ENCODE measurements around the gene ZNF528.

Gene ZNF528

GRCh38 chr19:52397310-52398080 is at the start of gene ZNF528:
Gene ZNF528, plus strand, starts transcription at chr19:52397849. Its CDS starts 4,165 bp downstream, at chr19:52402014.
- DNase-seq, result peak; percentile 49 to 76

- DNase-seq, result no peak
Observed at GRCh38 chr19:52351512-52351911, 46.1 kb upstream of the ZNF528 start.

- DNase-seq, result no peak
Observed at GRCh38 chr19:52366414-52366824, 31.2 kb upstream of the ZNF528 start.

GRCh38 chr19:52369559-52370340 is 27.9 kb upstream of the ZNF528 start, which contains the start of gene ZNF880:
Gene ZNF880, plus strand, starts transcription at chr19:52369923. Its CDS starts 43 bp downstream, at chr19:52369966.
- DNase-seq, result peak; percentile 67 to 72

- DNase-seq, result no peak
Observed at GRCh38 chr19:52370341-52370710, 27.3 kb upstream of the ZNF528 start.

- no peak for DNase-seq
Observed at GRCh38 chr19:52391135-52391534, 6.5 kb upstream of the ZNF528 start.

- DNase-seq, result no peak
Observed at GRCh38 chr19:52398081-52398441, 412 bp downstream of the ZNF528 start.

GRCh38 chr19:52410276-52410675 is 12.6 kb downstream of the ZNF528 start:
- DNase-seq, result no peak

GRCh38 chr19:52415711-52416110 is 18.1 kb downstream of the ZNF528 start:
- no peak for DNase-seq

GRCh38 chr19:52428937-52429336 is 31.3 kb downstream of the ZNF528 start, which contains the start of gene ZNF534:
Gene ZNF534, plus strand, starts transcription at chr19:52429148. Its CDS starts 2,327 bp downstream, at chr19:52431475.
- no peak for DNase-seq

GRCh38 chr19:52442179-52442578 is 44.5 kb downstream of the ZNF528 start:
- DNase-seq, result no peak

GRCh38 chr19:52444506-52444905 is 46.9 kb downstream of the ZNF528 start:
- DNase-seq, result no peak

GRCh38 chr19:52451241-52451640 is 53.6 kb downstream of the ZNF528 start:
- no peak for DNase-seq

GRCh38 chr19:52453324-52454094 is 55.9 kb downstream of the ZNF528 start, which contains the start of gene ZNF578:
Gene ZNF578, plus strand, starts transcription at chr19:52453553. Its CDS starts 48,293 bp downstream, at chr19:52501846.
- DNase-seq, result no peak

- peak; percentile 13 to 39 for DNase-seq
Observed at GRCh38 chr19:52464798-52465470, 67.3 kb downstream of the ZNF528 start.

Measured in NCI-H187 (cell line).